ENCODE measurements around the gene YPEL1. TPM values are rescaled to one million over a fixed set of nuclear protein-coding genes. Genes with fewer than 3 reads are reported as not detected.
"Not testable (repeated sequence)": the region's sequence is repeated elsewhere in the genome, so short reads cannot be mapped to it uniquely, and the experiment has no call there.

YPEL1 gene
- total and polyA plus RNA-seq, 12 donors: 0.84 to 19.4 (median 3.0) TPM

DNA sequence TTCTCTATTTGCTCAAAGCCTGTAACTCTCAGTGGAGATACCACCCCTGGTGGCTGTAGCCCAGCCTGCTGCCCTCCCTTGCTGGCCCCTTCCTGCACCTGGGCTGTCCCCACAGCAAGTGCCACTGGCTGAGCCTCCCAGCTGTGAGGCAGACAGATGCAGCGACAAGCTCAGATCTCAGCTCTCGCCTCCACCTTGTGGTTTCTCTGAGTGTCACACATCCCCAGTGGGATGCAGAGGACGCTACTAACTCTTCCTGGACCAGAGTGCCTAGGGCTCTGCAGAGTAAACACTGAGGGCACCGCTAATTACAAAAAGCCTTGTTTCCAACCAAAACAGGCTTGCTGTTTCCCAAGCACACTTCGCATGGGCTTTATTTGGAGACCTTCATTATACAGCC, 8.9 kb downstream of the YPEL1 start:
- DNase-seq: no peak
- intact Hi-C loops (cut with DNase I): no loop called here
- TF ChIP-seq, protein P1, sequence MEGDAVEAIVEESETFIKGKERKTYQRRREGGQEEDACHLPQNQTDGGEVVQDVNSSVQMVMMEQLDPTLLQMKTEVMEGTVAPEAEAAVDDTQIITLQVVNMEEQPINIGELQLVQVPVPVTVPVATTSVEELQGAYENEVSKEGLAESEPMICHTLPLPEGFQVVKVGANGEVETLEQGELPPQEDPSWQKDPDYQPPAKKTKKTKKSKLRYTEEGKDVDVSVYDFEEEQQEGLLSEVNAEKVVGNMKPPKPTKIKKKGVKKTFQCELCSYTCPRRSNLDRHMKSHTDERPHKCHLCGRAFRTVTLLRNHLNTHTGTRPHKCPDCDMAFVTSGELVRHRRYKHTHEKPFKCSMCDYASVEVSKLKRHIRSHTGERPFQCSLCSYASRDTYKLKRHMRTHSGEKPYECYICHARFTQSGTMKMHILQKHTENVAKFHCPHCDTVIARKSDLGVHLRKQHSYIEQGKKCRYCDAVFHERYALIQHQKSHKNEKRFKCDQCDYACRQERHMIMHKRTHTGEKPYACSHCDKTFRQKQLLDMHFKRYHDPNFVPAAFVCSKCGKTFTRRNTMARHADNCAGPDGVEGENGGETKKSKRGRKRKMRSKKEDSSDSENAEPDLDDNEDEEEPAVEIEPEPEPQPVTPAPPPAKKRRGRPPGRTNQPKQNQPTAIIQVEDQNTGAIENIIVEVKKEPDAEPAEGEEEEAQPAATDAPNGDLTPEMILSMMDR (IDR thresholded peaks at IDR 0.05): no peak
- TF ChIP-seq POLR2A (IDR thresholded peaks at IDR 0.05): no peak
- no peak overlapping the region for H3K4me3 ChIP-seq
- H3K36me3 ChIP-seq (replicated peaks in 1 of 2): no peaks in the 10 kb centered on the region
- H3K4me1 ChIP-seq (replicated peaks in 1 of 2): no peaks in the 10 kb centered on the region
- H3K27ac ChIP-seq: no peak overlapping the region
- H3K9me3 ChIP-seq (replicated peaks in 1 of 3): no peaks in the 10 kb centered on the region
- 51 to 71% (median 64%) methylated on average over 5 of the region's 5 CpGs for WGBS, 4 donors
- no peaks in the 10 kb centered on the region for H3K27me3 ChIP-seq

DNA sequence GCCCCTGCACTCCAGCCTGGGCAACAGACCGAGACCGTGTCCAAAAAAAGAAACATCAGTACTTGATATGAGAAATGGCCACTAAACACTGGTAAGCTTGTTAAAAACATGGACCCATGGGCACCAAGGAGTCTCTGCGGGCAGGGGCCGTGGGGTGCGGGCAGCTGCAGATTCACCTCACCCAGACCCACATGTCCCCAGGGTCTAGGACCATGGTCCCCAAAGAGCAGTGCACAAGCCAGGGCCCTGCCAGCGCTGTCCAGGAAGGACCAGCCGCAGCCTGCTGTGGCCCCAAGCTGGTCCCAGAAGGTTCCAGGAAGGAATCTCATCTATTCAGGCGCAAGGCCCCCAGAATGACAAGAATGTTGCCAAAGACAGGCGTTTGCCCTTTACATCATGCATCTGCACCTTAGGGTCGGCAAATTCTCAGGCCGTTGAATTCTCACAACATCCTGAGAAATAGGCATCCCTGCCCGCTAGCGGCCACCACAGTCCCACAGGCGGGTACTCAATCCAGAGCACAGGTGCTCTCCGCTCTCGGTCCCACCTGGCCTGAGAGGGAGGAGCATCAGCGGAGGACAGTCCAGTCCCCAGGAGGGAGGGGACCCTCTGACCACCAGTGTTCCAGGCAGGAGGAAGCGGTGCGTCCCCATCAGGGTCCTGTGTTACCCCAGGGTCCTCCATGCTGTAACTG, 9.5 kb downstream of the YPEL1 start:
- WGBS, 4 donors: 86 to 94% (median 92%) methylated on average over 11 to 19 of the region's 19 CpGs
- Histone ChIP-seq H3K4me3 (no peak overlapping the region), H3K4me1 (replicated peaks in 1 of 2) (no peaks in the 10 kb centered on the region), H3K9me3 (replicated peaks in 1 of 3) (no peaks in the 10 kb centered on the region), H3K27ac (no peak overlapping the region), H3K36me3 (replicated peaks in 1 of 2) (no peaks in the 10 kb centered on the region), H3K27me3 (no peaks in the 10 kb centered on the region)
- DNase-seq: no peak
- TF ChIP-seq, protein P1 (IDR thresholded peaks at IDR 0.05): no peak
- no peak for TF ChIP-seq POLR2A (IDR thresholded peaks at IDR 0.05)
- intact Hi-C loops (cut with DNase I): no loop called here

DNA sequence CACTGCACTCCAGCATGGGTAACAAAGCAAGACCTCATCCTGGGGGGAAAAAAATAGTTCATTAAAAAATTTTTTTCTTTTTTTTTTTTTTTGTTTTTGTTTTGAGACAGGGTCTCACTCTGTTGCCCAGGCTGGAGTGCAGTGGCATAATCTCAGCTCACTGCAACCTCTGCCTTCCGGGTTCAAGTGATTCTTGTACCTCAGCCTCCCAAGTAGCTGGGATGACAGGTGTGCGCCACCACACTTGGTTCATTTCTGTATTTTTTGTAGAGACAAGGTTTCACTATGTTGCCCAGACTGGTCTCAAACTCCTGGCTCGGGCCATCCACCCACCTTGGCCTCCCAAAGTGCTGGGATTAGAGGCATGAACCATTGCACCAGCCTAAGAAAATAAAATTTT, 11.1 kb downstream of the YPEL1 start:
- H3K27ac ChIP-seq; H3K9me3 ChIP-seq (replicated peaks in 1 of 3); H3K4me1 ChIP-seq (replicated peaks in 1 of 2); H3K27me3 ChIP-seq; H3K4me3 ChIP-seq; DNase-seq; H3K36me3 ChIP-seq (replicated peaks in 1 of 2); intact Hi-C loops (cut with DNase I): not testable (repeated sequence)
- WGBS, 4 donors: 94 to 100% (median 98%) methylated on average over 3 of the region's 3 CpGs

DNA sequence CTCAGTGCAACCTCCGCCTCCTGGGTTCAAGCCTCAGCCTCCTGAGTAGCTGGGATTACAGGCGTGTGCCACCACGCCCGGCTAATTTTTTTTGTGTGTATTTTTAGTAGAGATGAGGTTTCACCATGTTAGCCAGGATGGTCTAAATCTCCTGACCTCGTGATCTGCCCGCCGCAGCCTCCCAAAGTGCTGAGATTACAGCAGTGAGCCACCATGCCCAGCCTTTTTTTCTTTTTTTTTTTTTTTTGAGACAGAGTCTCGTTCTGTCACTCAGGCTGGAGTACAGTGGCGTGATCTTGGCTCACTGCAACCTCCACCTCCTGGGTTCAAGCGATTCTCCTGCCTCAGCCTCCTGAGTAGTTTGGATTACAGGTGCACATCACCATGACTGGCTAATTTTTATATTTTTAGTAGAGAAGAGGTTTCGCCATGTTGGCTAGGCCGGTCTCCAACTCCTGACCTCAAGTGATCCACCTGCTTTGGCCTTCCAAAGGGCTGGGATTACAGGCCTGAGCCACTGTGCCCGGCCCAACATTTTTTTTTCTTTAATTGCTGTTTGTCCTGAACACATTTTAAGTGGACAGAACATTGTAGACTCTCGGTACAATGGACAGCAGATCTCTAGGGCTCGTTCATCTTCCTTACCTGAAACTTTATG, 14.3 kb downstream of the YPEL1 start:
- H3K4me1 ChIP-seq (replicated peaks in 1 of 2); H3K27me3 ChIP-seq; H3K27ac ChIP-seq; DNase-seq; H3K4me3 ChIP-seq; H3K9me3 ChIP-seq (replicated peaks in 1 of 3); H3K36me3 ChIP-seq (replicated peaks in 1 of 2); intact Hi-C loops (cut with DNase I): not testable (repeated sequence)
- WGBS, 4 donors: 96 to 98% (median 97%) methylated on average over 14 to 15 of the region's 15 CpGs

DNA sequence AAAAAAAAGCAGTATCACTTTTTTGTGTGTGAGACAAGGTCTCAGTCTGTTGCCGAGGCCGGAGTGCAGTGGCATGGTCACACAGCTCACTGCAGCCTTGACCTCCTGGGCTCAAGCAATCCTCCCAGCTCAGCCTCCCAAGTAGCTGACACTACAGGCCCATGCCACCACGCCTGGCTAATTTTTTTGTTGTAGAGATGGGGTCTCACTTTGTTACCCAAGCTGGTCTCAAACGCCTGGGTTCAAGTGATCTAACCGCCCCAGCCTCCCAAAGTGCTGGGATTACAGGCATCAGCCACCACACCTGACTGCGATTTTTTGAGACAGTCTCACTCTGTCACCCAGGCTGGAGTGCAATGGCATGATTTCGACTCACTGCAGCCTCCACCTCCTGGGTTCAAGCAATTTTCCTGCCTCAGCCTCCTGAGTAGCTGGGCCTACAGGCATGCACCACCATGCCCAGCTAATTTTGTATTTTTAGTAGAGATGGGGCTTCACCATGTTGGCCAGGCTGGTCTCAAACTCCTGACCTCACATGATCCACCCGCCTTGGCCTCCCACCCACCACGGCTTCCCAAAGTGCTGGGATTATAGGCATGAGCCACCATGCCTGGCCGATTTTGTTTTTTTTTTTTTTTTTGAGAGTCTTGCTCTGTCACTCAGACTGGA, 15.3 kb downstream of the YPEL1 start:
- H3K27me3 ChIP-seq; intact Hi-C loops (cut with DNase I); H3K36me3 ChIP-seq (replicated peaks in 1 of 2); H3K4me3 ChIP-seq; H3K9me3 ChIP-seq (replicated peaks in 1 of 3); DNase-seq; H3K4me1 ChIP-seq (replicated peaks in 1 of 2); H3K27ac ChIP-seq: not testable (repeated sequence)
- WGBS, 4 donors: 79 to 91% (median 87%) methylated on average over 6 to 10 of the region's 10 CpGs
